DOHH2 (cell line): Measurements from ENCODE around the gene MED23.

ENCODE experiments used
- EZH2phosphoT487 ChIP-seq: fragments of 200-600 bp; sonication (generic); IDR thresholded peaks from 2 replicates; pipeline ENCODE4 v1.6.1; 2017; ENCODE audit warnings: borderline replicate concordance, mild to moderate bottlenecking, antibody characterized with exemption, low read length, moderate library complexity, mixed read lengths
- TF ChIP-seq, protein P1 (sequence below): fragments of 200-600 bp; sonication (generic); IDR thresholded peaks from one replicate; pipeline ENCODE4 v1.5.1; 2014; ENCODE audit warnings: antibody characterized with exemption, mild to moderate bottlenecking, low read depth, low read length; ENCODE audit not compliant: poor library complexity, severe bottlenecking

DNA sequence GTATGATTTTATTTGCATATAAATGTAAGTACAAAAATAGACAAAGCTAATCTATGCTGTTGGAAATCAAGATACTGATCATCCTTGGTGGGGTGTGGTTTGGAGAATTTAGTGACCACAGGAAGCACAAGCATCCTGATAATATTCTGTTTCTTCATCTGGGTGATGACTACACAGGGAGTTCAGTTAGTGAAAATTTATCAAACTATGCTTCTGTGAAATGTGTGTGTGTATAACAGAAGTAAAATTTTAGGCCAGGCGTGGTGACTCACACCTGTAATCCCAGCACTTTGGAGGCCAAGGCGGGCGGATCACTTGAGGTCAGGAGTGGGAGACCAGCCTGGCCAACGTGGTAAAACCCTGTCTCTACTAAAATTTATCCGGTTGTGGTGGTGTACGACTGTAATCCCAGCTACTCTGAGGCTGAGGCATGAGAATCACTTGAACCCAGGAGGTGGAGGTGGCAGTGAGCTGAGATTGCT, 29.6 kb upstream of the MED23 start:
- TF ChIP-seq, protein P1, sequence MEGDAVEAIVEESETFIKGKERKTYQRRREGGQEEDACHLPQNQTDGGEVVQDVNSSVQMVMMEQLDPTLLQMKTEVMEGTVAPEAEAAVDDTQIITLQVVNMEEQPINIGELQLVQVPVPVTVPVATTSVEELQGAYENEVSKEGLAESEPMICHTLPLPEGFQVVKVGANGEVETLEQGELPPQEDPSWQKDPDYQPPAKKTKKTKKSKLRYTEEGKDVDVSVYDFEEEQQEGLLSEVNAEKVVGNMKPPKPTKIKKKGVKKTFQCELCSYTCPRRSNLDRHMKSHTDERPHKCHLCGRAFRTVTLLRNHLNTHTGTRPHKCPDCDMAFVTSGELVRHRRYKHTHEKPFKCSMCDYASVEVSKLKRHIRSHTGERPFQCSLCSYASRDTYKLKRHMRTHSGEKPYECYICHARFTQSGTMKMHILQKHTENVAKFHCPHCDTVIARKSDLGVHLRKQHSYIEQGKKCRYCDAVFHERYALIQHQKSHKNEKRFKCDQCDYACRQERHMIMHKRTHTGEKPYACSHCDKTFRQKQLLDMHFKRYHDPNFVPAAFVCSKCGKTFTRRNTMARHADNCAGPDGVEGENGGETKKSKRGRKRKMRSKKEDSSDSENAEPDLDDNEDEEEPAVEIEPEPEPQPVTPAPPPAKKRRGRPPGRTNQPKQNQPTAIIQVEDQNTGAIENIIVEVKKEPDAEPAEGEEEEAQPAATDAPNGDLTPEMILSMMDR, result no peak
- TF ChIP-seq EZH2phosphoT487, result no peak
